Iris pigment epithelial cell (primary cell): ENCODE measurements around the gene ARHGEF16.

Experiments
- DNase-seq: peaks from one replicate; pipeline ENCODE4 v3.0.0-alpha.2; 2011; ENCODE audit warnings: low read depth

ARHGEF16 gene

DNA sequence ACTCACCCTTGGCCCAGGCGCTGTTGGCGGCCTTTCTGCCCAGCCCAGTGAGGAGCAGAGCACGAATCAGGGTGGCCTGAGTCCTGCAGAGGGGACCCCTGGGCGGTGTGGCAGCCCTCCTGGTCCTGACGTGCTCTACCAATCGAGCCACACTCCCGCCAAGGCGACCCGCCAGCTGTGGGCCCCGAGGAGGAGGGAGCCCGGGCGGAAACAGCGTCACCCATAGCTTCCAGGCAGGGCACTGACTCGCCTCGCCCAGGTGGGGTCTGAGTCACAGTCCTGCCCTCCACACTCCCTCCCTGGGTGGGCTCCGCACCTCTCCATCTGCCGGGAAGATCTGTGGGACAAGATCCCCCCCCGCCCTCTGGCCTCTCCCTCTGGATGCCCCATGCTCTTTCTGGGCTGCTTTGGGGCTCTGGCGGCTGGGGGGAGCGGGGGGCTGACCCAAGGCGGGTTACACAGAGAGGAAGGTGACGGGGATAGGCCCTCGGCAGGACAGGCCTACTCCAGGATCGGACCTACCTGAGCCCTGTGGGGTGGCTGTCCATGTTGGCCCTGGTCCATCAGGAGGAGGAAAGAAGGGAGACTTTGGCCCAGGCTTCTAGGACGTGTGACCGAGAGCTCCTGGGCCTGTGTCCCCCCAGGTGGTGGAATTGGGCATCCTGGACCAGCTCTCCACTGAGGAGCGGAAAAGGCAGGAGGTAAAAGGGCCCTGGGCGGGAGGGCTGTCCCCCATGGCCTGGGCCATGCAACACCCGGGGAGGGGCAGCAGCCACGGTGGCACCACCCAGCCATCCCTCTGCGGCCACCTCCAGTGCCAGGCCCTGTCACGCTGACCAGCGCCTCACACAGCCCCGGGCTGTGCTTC lies 14.0 kb downstream of the ARHGEF16 start:
- no peak for DNase-seq

DNA sequence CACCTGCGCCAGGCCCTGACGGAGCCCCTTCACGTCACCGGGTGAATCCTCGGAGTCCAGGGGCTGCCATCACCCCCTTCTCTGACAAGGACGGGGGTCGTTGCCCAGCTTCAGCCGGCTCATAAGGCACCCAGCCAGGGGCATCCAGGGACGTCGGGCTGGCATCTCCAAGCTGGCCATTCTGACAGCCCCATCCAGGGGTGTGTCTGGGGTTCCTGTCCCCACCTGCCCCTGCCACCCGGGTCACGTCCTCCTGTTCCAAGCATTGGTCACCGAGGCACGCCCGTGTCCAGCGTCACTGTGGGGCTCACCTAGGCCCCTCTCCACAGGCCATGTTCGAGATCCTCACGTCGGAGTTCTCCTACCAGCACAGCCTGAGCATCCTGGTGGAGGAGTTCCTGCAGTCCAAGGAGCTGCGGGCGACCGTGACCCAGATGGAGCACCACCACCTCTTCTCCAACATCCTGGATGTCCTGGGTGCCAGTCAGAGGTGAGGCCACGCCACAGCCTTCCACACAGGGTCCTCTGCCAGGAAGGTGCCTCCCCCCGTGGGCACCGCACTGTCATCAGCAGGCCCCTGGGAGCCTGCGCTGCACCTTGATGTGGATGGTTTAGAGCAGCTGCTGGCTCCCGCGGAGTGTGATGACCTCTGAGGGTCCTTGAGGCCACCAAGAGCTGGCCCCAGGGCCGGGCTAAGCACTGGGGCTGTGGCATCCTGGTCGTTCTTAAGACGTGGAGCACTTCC lies 14.8 kb downstream of the ARHGEF16 start:
- DNase-seq, result no peak

DNA sequence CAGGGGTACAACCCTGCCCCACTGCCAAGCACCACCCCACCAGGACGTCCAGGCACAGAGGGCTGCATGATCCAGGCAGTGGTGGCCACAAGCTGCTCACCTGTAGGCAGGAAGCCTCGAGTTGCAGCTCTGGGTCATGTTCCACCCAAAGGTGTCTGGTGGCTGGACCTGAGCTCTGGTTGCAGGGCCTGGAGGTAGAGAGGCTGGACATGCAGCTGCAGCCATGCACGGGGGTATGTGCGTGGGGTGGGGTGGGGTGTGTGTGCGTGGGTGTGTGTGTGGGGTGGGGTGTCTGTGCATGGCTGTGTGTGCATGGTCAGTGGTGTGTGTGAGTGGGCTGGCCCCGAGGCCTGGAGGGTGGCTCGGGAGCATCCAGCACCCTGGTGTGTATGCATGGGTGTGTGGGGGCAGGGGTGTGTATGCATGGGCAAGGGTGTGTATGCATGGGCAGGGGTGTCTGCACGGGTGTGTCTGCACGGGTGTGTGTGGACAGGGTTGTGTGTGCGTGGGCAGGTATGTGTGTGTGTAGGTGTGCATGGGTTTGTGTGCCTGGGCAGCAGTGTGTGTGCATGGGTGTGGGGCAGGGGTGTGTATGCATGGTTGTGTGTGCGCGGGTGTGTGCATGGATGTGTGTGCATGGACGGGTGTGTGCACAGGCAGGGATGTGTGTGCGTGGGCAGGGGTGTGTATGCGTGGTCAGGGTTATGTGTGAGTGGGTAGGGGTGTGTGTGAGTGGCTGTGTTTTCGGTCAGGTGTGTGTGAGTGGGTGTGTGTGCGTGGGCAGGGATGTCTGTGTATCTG lies 15.6 kb downstream of the ARHGEF16 start:
- DNase-seq, result no peak

DNA sequence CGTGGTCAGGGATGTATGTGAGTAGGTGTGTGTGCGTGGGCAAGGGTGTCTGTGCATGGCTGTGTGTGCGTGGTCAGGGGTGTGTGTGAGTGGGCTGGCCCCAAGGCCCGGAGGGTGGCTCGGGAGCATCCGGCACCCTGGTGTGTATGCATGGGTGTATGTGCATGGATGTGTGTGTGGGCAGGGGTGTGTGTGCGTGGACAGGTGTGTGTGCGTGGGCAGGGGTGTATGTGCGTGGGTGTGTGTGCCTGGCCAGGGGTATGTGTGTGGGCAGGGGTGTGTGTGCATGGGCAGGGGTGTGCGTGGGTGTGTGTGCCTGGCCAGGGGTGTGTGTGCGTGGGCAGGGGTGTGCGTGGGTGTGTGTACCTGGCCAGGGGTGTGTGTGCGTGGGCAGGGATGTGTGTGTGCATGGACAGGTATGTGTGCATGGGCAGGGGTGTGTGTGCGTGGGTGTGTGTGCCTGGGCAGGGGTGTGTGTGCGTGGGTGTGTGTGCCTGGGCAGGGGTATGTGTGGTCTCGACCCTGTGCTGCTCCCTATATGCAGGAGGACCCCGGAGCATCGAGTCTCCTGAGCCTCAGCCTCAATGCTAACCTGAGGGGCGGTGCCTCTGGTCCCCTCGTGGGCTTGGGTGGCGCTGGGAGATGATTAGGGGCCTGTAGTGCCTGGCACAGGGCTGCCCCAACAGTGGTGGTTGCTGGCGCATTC lies 16.3 kb downstream of the ARHGEF16 start:
- DNase-seq, result no peak

DNA sequence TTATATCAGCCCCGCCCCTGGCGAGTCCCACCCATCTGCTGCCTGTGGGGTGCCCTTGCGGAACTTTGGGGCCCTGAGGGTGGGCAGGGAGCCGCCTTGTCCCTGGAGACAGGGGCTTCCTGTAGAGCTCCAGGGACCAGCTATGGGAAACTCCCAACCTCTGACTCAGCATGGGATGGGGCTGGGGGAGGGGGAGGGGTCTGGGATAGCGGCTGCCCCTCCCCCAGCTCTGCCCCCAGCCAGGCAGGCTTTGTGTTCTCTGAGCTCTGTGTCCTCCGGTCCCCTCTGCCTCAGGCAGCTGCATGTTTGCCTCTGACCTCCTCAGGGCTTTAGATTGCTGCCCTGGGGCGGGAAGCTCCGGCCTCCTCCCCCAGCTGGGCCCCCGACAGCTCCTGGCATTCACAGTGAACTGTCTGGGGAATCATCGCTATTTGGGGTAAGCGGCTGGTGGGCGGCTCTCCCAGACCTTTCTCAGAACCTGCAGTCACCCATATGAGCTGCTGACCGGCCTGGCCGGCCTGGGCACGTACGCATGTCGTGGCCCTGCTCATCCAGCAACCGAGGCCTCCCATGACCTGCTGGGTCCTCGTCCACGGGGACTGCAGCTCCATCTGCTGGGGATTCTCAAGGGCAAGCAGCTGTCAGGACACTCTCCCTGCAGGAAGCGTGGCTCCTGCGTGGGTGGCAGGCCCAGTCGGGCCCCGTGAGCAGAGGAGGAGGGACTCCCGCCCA lies 17.1 kb downstream of the ARHGEF16 start:
- peak; percentile 49 for DNase-seq

DNA sequence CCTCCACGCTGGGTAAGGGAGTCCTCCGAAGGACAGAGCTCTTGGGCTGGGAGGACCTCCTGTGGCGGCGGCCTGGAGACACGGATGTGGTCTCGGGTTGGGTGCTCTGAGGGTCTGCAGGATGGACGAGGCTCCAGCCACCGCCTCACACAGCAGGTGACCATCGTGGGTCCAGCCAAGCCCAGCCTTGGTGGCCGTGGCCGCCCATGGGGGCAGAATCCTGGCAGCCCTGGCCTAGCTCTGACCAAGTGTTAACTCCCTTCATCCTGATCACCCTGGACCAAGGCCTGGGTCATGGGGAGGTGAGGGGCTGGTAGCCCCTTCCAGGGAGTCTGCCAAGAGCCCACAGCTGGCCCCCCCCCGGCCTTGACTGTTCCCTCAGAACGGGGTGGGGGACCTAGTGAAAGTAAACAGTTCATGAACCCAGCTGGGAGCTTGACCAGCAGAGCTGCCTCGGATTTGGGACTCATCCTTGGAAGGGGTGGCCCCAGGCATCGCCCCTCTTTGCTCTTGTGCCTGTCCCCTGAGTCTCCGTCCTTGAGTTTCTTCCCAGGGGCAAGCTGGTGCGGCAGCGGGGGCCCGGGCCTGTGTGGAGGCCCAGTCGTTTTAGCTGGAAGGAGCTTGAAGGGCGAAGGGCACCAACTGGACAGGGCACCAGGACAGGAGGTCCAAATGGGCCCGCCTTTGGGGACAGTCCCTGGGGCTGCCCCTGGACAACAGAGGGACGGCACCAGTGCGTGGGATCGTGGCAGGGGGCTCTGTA lies 17.8 kb downstream of the ARHGEF16 start:
- DNase-seq, result no peak

DNA sequence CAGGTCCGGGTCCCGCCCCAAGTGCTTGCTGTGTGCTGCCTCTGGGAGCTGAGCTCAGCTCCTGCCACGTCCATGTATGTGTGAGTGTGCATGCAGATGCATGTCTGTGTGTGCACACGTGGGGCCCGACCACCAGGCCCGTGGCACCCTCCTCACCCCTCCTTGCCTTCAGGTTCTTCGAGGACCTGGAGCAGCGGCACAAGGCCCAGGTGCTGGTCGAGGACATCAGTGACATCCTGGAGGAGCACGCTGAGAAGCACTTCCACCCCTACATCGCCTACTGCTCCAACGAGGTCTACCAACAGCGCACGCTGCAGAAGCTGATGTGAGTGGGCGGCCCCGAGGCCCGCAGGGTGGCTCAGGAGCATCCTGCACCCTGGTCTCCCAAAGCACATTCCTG lies 18.4 kb downstream of the ARHGEF16 start:
- DNase-seq, result no peak

DNA sequence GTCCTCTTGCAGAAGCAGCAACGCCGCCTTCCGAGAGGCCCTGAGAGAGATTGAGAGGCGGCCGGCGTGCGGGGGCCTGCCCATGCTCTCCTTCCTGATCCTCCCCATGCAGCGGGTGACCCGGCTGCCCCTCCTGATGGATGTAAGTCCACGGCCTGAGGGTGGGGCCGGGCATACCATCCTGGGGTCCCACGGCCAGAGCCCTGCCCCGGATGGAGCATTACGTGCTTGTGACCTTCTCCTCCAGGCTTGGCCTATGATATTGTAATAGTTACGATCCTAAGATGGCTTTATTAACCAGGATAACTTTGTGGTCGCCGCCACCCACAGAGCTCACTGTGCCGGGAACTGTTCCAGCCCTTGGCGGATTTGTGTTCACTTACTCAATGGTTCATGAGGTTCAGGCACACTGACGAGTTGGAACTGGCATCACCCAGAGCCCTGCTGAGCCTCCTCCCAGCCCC lies 18.9 kb downstream of the ARHGEF16 start:
- DNase-seq, result peak; percentile 90

DNA sequence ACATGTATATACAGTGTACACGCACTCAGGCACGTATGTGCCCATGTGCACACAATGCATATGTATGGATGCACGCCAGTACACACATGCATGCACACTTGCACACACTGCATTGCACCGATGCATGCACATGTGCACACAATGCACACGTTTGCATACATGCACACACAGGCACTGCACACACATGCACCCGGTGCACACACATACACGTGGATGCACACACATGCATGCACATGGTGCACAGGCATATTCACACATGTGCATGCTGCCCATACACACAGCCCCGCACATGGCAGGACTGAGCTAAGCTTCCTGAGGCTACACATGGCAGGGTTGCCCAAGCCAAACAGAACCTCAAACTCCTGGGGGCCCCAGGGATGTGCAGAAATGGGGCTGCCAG lies 19.6 kb downstream of the ARHGEF16 start:
- DNase-seq, result no peak

DNA sequence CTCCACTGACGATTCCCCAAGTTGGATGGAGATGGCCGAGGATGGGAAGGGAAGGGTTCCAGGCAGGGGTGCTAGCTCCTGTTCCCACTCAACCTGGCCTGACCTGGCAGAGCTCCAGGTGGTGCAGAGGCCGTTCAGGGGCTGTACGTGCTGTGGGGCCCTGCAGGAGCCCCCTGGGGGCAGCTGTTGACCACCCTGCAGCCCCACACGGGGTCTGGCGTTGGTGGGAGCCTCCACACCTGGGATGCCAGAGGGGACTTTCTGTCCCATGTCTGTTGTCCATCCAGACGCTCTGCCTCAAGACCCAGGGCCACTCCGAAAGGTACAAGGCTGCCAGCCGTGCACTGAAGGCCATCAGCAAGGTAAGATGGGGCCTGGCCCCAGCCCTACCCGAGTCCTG lies 20.0 kb downstream of the ARHGEF16 start:
- no peak for DNase-seq

DNA sequence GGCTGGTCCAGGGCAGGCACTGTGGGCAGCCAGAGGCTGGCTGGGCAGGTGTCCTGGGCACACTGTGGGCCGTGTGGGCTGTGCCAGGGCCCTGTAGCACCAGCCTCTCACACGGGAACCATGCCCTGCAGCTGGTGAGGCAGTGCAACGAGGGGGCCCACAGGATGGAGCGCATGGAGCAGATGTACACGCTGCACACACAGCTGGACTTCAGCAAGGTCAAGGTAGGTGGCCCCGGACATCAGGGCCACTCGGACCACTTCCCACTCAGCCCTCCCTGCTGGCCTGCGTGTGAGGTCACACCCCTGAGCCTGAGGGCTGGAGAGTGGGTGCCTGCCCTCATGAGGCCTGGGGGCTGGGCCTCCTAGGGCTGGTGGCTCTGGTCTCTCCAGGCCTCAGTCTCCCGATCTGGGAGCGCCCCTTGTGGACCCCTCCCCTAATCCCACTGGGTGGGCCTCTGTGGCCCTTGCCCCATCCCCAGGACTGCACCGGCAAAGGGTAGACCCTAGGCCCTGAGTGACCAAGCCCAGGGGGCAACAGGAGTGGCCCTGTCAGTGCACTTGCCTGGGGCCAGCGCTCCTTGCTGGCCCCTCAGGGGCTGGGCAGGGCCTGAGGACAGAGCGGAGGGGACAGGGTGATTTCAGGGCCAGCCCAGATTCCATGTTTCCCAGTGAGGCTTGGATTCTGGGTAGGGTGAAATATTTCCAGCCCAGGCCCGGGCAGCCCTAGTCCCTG lies 21.5 kb downstream of the ARHGEF16 start:
- no peak for DNase-seq

DNA sequence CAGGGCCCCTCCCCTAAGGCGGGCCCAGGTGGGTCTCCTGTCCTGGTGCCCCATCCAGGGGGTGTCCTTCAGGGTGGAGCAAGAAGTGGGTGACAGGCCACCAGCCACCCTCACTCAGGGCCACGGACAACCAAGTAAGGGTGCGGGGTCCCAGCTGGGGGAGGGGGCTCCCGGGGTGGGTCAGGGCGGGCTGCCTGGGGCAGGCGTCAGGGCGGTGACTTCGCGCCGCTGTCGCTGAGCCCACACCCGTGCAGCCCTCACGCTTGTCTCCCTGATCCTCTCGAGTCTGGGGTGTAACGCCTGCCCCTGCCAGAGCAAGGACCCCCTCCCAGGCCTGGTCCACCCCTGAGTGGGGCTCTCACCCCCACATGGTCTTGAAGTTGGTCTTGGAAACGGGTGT lies 22.2 kb downstream of the ARHGEF16 start:
- no peak for DNase-seq

DNA sequence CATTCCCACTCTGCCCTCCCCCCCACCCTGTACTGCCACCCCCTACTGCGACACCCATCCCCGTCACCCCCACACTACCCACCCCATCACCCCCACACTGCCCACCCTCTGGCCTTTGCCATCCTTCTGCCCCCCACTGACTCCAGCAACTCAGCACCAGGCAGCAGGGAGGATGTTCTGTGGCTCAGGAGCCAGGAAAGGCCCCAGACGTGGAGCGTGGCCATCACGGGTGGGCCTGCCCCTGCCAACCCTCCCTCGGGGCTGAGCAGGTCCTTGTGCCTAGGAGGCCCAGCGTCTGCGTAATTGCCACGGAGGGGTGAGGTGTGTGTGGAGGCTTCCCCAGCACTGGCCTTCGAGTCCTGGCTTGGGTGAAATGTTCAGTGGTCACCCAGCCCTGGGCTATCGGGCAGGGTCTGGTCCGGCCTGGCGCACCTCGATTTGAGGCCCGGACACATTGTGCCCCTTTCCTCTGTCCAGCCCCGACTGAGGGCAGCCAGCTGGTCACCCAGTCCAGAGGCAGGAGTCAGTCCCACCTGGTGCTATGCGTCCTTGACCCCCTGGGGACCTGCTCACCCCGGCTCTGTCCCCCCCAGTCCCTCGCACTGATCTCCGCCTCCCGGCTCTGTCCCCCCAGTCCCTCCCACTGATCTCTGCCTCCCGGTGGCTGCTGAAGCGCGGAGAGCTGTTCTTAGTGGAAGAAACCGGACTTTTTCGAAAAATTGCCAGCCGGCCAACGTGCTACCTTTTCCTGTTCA lies 23.0 kb downstream of the ARHGEF16 start:
- no peak for DNase-seq

DNA sequence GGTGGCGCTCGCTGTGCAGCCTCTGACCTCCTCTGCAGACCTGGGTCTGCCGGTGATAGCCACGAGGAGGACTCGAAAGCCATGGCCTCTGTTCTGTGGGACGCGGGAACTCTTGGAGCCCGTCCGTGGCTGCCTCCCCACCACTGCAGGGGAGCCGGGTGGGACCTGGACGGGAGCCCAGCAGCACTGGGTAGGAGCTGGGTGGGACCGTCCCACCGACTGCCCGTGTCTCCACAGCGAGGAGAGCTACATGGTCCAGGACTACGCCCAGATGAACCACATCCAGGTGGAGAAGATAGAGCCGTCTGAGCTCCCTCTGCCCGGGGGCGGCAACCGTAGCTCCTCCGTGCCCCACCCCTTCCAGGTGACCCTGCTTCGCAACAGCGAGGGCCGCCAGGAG lies 23.7 kb downstream of the ARHGEF16 start:
- no peak for DNase-seq

DNA sequence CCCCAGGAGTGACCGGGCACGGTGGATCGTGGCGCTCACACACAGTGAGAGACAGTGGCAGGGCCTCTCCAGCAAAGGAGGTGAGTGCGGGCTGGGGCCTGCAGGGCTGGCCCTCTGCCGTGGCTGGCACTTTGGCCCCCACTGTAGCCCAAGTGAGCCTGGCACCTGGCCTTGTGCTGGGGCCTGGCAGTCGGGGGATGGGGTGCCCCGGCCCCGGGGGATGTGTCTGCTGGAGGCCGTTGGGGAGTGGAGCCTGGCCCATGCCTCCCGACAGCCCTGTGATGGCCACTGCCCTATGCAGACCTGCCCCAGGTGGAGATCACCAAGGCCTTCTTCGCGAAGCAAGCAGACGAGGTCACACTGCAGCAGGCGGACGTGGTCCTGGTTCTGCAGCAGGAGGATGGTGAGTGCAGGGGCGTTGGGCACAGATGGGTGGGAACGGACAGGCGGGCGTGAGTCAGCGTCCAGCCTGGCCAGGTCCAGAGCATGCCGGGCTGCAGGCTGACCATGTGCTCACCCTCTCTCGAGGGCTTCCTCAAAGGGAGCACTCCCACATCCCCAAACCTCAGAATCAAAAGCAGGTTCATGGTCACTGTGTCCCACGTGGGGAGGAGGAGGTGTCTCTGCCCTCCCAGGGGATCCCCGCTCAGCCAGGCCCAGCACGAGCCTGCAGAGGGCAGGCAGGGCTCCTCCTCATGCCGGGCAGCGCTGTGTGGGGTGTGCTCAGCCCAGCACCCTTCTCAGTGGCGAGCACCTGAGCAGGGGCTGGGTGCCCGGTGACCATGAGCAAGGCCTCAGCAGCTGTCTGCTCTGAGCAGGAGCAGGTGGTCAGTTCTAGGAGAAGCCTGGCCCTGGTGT lies 25.3 kb downstream of the ARHGEF16 start:
- no peak for DNase-seq

DNA sequence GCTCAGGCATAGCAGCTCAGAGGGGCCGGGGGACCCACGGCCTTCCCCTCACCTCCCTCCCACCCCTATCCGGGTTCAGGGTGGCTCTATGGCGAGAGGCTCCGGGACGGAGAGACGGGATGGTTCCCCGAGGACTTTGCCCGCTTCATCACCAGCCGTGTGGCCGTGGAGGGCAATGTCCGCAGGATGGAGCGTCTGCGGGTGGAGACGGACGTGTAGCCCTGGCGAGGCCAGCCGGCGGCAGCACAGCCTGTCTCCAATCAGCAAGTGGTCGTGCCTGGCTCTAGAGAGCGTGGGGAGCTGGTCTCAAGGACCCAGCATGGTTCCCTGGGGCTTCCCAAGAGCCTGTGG lies 25.9 kb downstream of the ARHGEF16 start:
- DNase-seq, result no peak

DNA sequence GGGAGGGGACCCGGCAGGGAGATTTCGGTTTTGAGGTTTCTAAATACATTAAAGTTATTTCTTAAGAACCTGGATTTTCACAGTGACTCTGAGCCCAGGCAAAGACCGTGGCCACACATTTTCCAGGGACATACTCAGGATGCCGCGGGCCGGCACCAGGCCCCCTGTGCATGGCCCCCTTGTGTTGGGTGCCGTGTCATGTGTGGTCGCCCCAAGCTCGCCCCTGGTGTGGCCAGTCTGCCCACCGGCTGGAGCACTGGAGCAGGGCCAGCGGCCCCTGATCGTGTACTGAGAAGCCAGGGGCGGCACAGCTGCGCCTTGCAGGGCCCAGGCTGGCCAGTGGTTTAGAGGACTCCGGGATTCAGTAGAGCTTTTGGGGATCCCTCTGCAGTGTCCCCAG lies 26.6 kb downstream of the ARHGEF16 start:
- no peak for DNase-seq

DNA sequence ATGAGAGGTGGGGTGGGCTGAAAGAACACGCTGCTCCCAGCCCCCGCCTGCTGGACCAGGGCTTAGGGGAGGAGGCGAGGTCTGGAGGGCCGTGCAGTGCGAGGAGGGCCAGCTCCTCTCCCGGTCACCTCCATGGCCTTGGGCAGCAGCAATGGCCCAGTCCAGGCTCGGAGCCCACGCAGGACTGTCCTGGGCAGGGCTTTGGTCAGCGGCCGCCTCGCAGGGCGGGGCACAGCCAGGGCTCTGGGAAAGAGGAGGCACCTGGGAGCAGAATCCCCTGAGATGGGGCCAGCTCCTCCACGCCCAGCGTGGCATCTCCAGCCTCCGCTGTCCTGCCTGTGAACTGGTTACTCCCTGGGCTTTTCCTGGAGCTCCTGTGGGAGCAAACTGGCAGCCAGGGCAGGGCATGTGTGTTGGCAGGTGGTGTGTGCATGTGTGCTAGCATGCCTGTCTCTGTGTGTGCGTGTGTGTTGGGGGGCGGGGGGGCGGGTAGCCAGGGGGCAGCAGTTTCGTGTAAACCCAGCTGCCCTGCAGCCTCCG lies 27.4 kb downstream of the ARHGEF16 start:
- DNase-seq, result no peak
